Uterus (tissue), 4 donors: ENCODE data around the gene CD69. TPM values are rescaled to one million over a fixed set of nuclear protein-coding genes. Genes with fewer than 3 reads are reported as not detected.
A peak's percentile ranks its signal among the peaks of the same experiment; 100 is the strongest.
"Not testable (repeated sequence)": the region's sequence is repeated elsewhere in the genome, so short reads cannot be mapped to it uniquely, and the experiment has no call there.

Experiments
- DNase-seq, 2 donors: peaks; one replicate each; pipeline ENCODE4 v3.0.0-alpha.2; 2019 to 2020
- H3K27ac ChIP-seq, 2 donors: fragments of 200-600 bp; sonication (generic); 1 replicate in 1 of 2; 2 replicates in 1 of 2; pipeline ENCODE4 v1.5.1; 2016 to 2018
- H3K27me3 ChIP-seq, 2 donors: fragments of 200-600 bp; sonication (generic); one replicate each; pipeline ENCODE4 v1.5.1; 2018 to 2019; ENCODE audit warnings: control low read depth in 1 of 2
- H3K36me3 ChIP-seq, 2 donors: fragments of 200-600 bp; sonication (generic); one replicate each; pipeline ENCODE4 v1.5.1; 2019; ENCODE audit warnings: control low read depth in 1 of 2
- H3K4me1 ChIP-seq, 2 donors: fragments of 200-600 bp; sonication (generic); one replicate each; pipeline ENCODE4 v1.5.1; 2018 to 2019; ENCODE audit warnings: control low read depth in 1 of 2
- H3K4me3 ChIP-seq, 2 donors: fragments of 200-600 bp; sonication (generic); 1 replicate in 1 of 2; 2 replicates in 1 of 2; pipeline ENCODE4 v1.5.1; 2018 to 2019; ENCODE audit warnings: mild to moderate bottlenecking in 1 of 2
- H3K9me3 ChIP-seq, 2 donors: fragments of 200-600 bp; sonication (generic); one replicate each; pipeline ENCODE4 v1.5.1; 2019; ENCODE audit warnings: control low read depth in 1 of 2
- CTCF ChIP-seq, 4 experiments: fragments of 200-600 bp in 2 of 4; fragments of 450-650 bp in 2 of 4; sonication (generic) in 2 of 4; IDR thresholded peaks; one replicate each; pipeline ENCODE4 v1.5.1; 2016 to 2019; ENCODE audit warnings: antibody characterized with exemption in 4 of 4, mild to moderate bottlenecking in 2 of 4, moderate library complexity in 1 of 4
- POLR2A ChIP-seq, 2 donors: fragments of 450-650 bp; IDR thresholded peaks; one replicate each; pipeline ENCODE4 v1.6.1; 2016; ENCODE audit warnings: antibody characterized with exemption in 2 of 2, mild to moderate bottlenecking in 1 of 2, moderate library complexity in 1 of 2
- intact Hi-C: fragments of 100-400 bp; cut with DNase I; formaldehyde crosslinking; loops from one replicate; pipeline ENCODE4 v1.15.1; 2023; ENCODE audit warnings: low total_unique reads
- total RNA-seq, 4 donors: library from RNA; depleted of rRNA in 3 of 4; stranded (reverse); fragments of >200 nt in 3 of 4; gene quantifications; one replicate each; pipeline versions ENCODE4 v1.1.0 to v1.2.4, GENCODE V29; 2014 to 2023
- donor health status: DM: yes; HTN: yes; CAD: no.

Gene CD69
- total RNA-seq, 4 donors from 2014 or later, result 0.88 to 10.2 (median 2.9) TPM

- Histone ChIP-seq H3K27ac (no peak overlapping the region), H3K36me3 (no peaks in the 10 kb centered on the region), H3K9me3 (no peaks in the 10 kb centered on the region), H3K4me1 (peaks cover 0 to 6% of the 10 kb centered on the region in 2 donors), H3K27me3 (no peaks in the 10 kb centered on the region), H3K4me3 (no peak overlapping the region)
- TF ChIP-seq CTCF (IDR thresholded peaks at IDR 0.05) (no peak), POLR2A (IDR thresholded peaks at IDR 0.05) (no peak)
- DNase-seq, result no peak
- intact Hi-C loops, result no loop called here
Observed at GRCh38 chr12:9742661-9743060, 18.0 kb downstream of the CD69 start.

DNA sequence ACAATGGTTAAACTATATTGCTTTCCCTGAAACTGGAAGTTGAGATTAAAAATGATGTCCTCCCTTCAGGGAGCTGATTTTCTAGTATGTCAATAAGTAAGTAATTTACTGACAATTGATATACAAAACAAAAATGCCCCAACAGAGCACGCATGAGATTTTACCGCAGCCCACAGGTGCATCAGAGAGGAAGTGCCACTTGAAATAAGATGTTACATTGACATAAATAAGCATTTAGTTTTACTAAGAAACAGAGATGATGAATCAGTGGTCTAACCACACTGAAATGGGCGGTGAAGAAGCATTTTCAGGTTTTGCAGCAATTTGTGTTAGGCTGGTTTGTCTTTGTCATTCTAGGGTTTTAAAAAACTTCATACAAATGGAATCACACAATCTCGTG is 19.0 kb downstream of the CD69 start:
- intact Hi-C loops, result no loop called here
- DNase-seq, result no peak
- H3K27me3 ChIP-seq, result no peaks in the 10 kb centered on the region
- no peak overlapping the region for H3K27ac ChIP-seq
- TF ChIP-seq POLR2A (IDR thresholded peaks at IDR 0.05), result no peak
- no peak for TF ChIP-seq CTCF (IDR thresholded peaks at IDR 0.05)
- H3K36me3 ChIP-seq, result no peaks in the 10 kb centered on the region
- H3K9me3 ChIP-seq, result no peaks in the 10 kb centered on the region
- no peak overlapping the region for H3K4me3 ChIP-seq
- H3K4me1 ChIP-seq, result peaks cover 0 to 10% of the 10 kb centered on the region in 2 donors

DNA sequence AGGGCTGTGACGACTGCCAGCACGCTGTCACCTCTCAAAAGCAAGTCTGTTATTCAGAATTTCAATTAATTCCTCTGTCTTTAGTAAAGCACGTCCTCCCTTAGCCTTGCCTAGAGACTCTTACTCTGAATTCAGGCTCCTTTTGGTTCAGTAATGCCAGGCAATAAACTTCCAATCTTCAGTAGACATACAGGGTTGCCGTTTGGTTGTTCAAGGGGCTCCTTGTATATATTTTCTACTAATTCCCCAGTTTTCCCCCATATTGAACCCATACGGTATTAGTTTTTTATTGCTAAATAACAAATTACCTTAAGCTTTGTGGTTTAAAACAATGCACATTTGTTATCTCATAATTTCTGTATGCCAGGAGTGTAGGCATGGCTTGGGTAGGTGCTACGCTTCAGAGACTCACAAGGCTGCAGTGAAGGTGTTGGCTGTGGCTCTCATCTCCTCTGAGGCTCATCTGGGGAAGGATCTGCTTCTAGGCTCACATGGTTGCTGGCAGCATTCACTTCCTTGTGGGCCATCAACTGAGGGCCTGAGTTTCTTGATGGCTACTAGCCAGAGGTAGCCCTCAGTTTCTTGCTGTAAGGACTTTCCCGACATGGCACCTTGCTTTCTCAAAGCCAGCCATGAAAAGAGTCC is 20.5 kb downstream of the CD69 start:
- H3K36me3 ChIP-seq, result no peaks in the 10 kb centered on the region
- H3K9me3 ChIP-seq, result no peaks in the 10 kb centered on the region
- H3K4me1 ChIP-seq, result peaks cover 0 to 10% of the 10 kb centered on the region in 2 donors
- H3K27me3 ChIP-seq, result no peaks in the 10 kb centered on the region
- no peak for DNase-seq
- H3K4me3 ChIP-seq, result peak overlapping the region in 1 of 2 donors; percentile 19
- intact Hi-C loops, result no loop called here
- peak overlapping the region; percentile 68 to 71 for H3K27ac ChIP-seq
- no peak for TF ChIP-seq POLR2A (IDR thresholded peaks at IDR 0.05)
- no peak for TF ChIP-seq CTCF (IDR thresholded peaks at IDR 0.05)

GRCh38 chr12:9739404-9740105 is 21.1 kb downstream of the CD69 start:
- Histone ChIP-seq H3K4me1 (peaks cover 0 to 10% of the 10 kb centered on the region in 2 donors), H3K27ac (peak overlapping the region; percentile 68 to 71), H3K4me3 (peak overlapping the region in 1 of 2 donors; percentile 19)
- DNase-seq, H3K27me3 ChIP-seq, intact Hi-C loops, H3K9me3 ChIP-seq, H3K36me3 ChIP-seq: not testable (repeated sequence)
- peak in 1 of 2 donors; percentile 14 for TF ChIP-seq POLR2A (IDR thresholded peaks at IDR 0.05)

- Histone ChIP-seq H3K4me1 (peaks cover 0 to 10% of the 10 kb centered on the region in 2 donors), H3K27ac (peak overlapping the region; percentile 68 to 71)
- H3K27me3 ChIP-seq, H3K36me3 ChIP-seq, intact Hi-C loops, H3K9me3 ChIP-seq, H3K4me3 ChIP-seq, DNase-seq: not testable (repeated sequence)
Observed at GRCh38 chr12:9738905-9739304, 21.8 kb downstream of the CD69 start.

- no peak for DNase-seq
- TF ChIP-seq POLR2A (IDR thresholded peaks at IDR 0.05) (no peak), CTCF (IDR thresholded peaks at IDR 0.05) (no peak)
- no peaks in the 10 kb centered on the region for H3K36me3 ChIP-seq
- H3K27ac ChIP-seq, result peak overlapping the region; percentile 68 to 71
- no peaks in the 10 kb centered on the region for H3K27me3 ChIP-seq
- peaks cover 0 to 10% of the 10 kb centered on the region in 2 donors for H3K4me1 ChIP-seq
- intact Hi-C loops, result no loop called here
- H3K9me3 ChIP-seq, result no peaks in the 10 kb centered on the region
- no peak overlapping the region for H3K4me3 ChIP-seq
Observed at GRCh38 chr12:9736936-9737705, 23.6 kb downstream of the CD69 start.
